ENCODE results near the gene ECI1. TPM values are rescaled to one million over a fixed set of nuclear protein-coding genes. Genes with fewer than 3 reads are reported as not detected.

The ECI1 gene
- polyA plus RNA-seq, 1 experiment, result 24.9 TPM

- no peaks in the 10 kb centered on the region; the same call in 1 of the 2 replicates for H3K9me3 ChIP-seq (ENCODE audit: control insufficient read depth, insufficient read depth, low read length)
- ChIA-PET POLR2A (interaction anchor here (0.5 to 1.8 kb wide), 4 partner anchors 10 to 462 kb away, joined by 3 to 7 read pairs (median 4); partner anchors contain the start of gene ECI1), CTCF (no interaction called here)
- peaks cover 57% of the 10 kb centered on the region for H3K27me3 ChIP-seq (ENCODE audit: control insufficient read depth, insufficient read depth, low read length)
- TF ChIP-seq, protein P1, sequence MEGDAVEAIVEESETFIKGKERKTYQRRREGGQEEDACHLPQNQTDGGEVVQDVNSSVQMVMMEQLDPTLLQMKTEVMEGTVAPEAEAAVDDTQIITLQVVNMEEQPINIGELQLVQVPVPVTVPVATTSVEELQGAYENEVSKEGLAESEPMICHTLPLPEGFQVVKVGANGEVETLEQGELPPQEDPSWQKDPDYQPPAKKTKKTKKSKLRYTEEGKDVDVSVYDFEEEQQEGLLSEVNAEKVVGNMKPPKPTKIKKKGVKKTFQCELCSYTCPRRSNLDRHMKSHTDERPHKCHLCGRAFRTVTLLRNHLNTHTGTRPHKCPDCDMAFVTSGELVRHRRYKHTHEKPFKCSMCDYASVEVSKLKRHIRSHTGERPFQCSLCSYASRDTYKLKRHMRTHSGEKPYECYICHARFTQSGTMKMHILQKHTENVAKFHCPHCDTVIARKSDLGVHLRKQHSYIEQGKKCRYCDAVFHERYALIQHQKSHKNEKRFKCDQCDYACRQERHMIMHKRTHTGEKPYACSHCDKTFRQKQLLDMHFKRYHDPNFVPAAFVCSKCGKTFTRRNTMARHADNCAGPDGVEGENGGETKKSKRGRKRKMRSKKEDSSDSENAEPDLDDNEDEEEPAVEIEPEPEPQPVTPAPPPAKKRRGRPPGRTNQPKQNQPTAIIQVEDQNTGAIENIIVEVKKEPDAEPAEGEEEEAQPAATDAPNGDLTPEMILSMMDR (IDR thresholded peaks at IDR 0.05; ENCODE audit: low read depth, low read length), result no peak
- no peak overlapping the region for H3K27ac ChIP-seq (ENCODE audit: low read depth, low read length)
- no peak for DNase-seq (ENCODE audit: low read depth, low spot score)
- no peak overlapping the region for H3K4me3 ChIP-seq (ENCODE audit: low read depth, low read length)
Measured at GRCh38 chr16:2280461-2280860, 29.1 kb upstream of the ECI1 start.

- CTCF ChIA-PET, result interaction anchor here (0.6 kb wide), 1 partner anchor 278 kb away, joined by 6 read pairs; no protein-coding TSS in a partner anchor
- no peak for DNase-seq (ENCODE audit: low read depth, low spot score)
- H3K27ac ChIP-seq (ENCODE audit: low read depth, low read length), result no peak overlapping the region
- H3K9me3 ChIP-seq (ENCODE audit: control insufficient read depth, insufficient read depth, low read length), result no peaks in the 10 kb centered on the region; the same call in 1 of the 2 replicates
- TF ChIP-seq, protein P1 (IDR thresholded peaks at IDR 0.05; ENCODE audit: low read depth, low read length), result no peak
- peaks cover 57% of the 10 kb centered on the region for H3K27me3 ChIP-seq (ENCODE audit: control insufficient read depth, insufficient read depth, low read length)
- POLR2A ChIA-PET, result interaction anchor here (1.8 kb wide), 1 partner anchor 11 kb away, joined by 5 read pairs; no protein-coding TSS in a partner anchor
- H3K4me3 ChIP-seq (ENCODE audit: low read depth, low read length), result no peak overlapping the region
Measured at GRCh38 chr16:2278956-2279800, 27.8 kb upstream of the ECI1 start.

DNA sequence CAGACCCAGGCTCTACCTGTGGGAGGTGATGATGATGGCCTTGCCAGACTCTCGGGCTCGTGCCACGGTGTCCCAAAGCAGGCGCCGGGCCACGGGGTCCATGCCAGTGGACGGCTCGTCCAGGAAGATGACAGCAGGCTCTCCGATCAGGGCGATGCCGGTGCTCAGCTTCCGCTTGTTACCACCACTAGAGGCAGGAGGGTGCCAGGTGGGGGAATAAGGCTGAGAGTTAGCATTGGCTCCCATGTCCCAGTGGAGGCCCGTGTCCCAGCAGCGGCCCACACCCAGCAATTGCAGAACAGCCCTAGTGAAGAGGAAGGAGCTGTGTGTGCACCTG is 26.9 kb upstream of the ECI1 start:
- no peak for DNase-seq (ENCODE audit: low read depth, low spot score)
- POLR2A ChIA-PET, result interaction anchor here (0.5 kb wide), 1 partner anchor 127 kb away, joined by 9 read pairs; no protein-coding TSS in a partner anchor
- CTCF ChIA-PET, result no interaction called here

GRCh38 chr16:2277466-2278271 is 26.3 kb upstream of the ECI1 start:
- POLR2A ChIA-PET, result interaction anchor here (0.5 kb wide), 1 partner anchor 128 kb away, joined by 9 read pairs; no protein-coding TSS in a partner anchor
- H3K9me3 ChIP-seq (ENCODE audit: control insufficient read depth, insufficient read depth, low read length), result no peaks in the 10 kb centered on the region; the same call in 1 of the 2 replicates
- CTCF ChIA-PET, result no interaction called here
- no peak overlapping the region for H3K27ac ChIP-seq (ENCODE audit: low read depth, low read length)
- DNase-seq (ENCODE audit: low read depth, low spot score), result no peak
- H3K4me3 ChIP-seq (ENCODE audit: low read depth, low read length), result no peak overlapping the region
- peaks cover 54% of the 10 kb centered on the region for H3K27me3 ChIP-seq (ENCODE audit: control insufficient read depth, insufficient read depth, low read length)
- TF ChIP-seq, protein P1 (IDR thresholded peaks at IDR 0.05; ENCODE audit: low read depth, low read length), result no peak

More for the DNA sequence above, 26.9 kb upstream of the ECI1 start:
- Histone ChIP-seq H3K9me3 (ENCODE audit: control insufficient read depth, insufficient read depth, low read length) (no peaks in the 10 kb centered on the region; the same call in 1 of the 2 replicates), H3K27me3 (ENCODE audit: control insufficient read depth, insufficient read depth, low read length) (peaks cover 57% of the 10 kb centered on the region), H3K4me3 (ENCODE audit: low read depth, low read length) (no peak overlapping the region), H3K27ac (ENCODE audit: low read depth, low read length) (no peak overlapping the region)
- TF ChIP-seq, protein P1 (IDR thresholded peaks at IDR 0.05; ENCODE audit: low read depth, low read length), result no peak

Data from AG04450 (cell line).